COR-L47 (cell line): ENCODE measurements around the gene CEACAM20.
"Not testable (repeated sequence)": the region's sequence is repeated elsewhere in the genome, so short reads cannot be mapped to it uniquely, and the experiment has no call there.

ENCODE experiments used
- DNase-seq: peaks from one replicate; lab custom pipeline; 2025; lab: John Stamatoyannopoulos, UW

CEACAM20 gene

DNA sequence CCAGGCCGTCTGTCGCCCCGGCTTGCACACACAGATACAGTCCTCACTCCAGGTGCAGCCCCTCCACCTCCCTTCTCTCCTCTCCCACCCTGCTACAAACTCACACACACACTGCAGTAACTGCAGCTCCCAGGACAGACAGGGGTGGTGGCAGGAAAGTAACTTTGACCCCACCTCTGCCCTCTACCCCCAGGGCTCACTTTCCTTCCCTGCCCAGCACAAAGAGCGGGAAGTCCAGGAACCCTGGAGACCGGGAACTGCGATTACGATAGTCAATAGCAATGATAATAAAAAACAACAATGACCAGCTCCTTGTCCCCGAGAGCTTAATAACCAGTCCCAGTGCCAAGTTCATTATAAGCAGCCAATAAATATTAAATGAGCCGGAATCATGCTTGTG, at the start of gene CEACAM20:
Gene CEACAM20 (minus strand): TSS at position 140 of the 400 bp plus-strand sequence. CDS start 166 bp downstream, outside the sequence.
- no peak for DNase-seq

DNA sequence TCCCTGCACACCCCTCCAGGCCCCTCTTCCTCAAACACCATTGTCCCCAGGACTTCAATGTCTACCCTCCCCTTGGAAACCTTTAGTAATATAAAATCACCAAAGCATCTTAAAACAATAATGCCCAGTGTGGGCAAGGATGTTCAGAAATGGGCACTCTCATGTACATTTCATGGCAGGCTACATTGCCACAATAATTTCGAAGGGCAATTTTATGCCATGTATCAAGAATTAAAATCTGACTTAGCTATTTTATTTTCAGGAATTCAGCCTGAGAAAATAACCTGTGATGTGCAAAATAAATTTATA, 48.0 kb upstream of the CEACAM20 start:
- DNase-seq: no peak

DNA sequence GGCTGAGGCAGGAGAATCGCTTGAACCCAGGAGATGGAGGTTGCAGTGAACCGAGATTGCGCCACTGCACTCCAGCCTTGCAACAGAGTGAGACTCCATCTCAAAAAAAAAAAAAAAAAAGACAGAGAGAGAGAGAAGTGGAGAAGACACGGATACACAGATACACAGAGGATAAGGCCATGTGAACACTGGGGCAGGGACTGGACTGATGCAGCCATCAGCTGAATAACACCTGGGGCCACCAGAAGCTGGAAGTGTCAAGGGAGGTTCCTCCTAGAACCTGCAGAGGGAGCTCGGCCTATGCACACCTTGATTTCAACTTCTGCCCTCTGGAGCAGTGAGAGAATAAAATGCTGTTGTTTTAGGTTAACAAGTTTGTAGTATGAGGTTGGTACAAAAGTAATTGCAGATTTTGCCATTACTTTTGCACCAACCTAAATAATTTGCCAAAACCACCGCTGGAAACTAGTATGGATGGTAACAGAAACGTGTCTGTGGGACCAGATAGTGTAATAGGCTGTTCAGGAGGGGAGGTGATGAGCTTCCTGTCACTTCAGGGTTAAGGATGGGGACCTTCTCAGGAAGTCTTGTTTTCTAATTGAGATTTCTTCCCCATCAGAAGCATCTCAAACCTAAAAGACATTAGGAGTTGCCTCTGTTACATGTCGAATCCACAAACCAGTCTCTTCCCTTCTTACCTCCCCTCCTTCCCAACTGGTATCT, 47.5 kb upstream of the CEACAM20 start:
- peak; percentile 37 for DNase-seq

DNA sequence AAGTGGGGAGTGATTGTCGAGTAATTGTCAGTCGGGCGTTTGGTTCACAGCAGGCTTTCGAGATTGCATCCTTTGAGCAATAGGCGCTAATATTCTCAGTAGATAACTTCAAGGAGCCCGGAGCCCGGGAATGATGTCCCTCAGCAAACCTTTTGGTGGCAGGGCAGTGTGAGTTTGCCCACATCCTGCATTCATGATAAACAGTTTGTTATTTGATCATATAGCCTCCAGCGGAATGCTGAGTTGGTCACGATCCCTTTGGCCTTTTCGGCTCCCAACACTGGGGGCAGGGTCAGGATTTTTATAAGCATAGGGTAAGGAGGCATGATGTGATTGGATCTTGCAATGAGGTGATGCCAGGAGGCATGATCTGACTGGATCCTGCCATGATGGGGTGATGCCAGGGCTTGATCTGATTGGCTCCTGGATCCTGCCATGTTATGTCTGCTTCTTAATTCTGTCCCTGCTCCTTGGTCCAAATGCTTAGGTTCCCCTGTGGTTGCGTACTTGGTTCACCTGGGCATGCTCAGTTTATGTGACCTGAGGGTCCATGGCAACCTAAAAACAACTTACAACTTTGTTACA, 45.7 kb upstream of the CEACAM20 start:
- DNase-seq: no peak

DNA sequence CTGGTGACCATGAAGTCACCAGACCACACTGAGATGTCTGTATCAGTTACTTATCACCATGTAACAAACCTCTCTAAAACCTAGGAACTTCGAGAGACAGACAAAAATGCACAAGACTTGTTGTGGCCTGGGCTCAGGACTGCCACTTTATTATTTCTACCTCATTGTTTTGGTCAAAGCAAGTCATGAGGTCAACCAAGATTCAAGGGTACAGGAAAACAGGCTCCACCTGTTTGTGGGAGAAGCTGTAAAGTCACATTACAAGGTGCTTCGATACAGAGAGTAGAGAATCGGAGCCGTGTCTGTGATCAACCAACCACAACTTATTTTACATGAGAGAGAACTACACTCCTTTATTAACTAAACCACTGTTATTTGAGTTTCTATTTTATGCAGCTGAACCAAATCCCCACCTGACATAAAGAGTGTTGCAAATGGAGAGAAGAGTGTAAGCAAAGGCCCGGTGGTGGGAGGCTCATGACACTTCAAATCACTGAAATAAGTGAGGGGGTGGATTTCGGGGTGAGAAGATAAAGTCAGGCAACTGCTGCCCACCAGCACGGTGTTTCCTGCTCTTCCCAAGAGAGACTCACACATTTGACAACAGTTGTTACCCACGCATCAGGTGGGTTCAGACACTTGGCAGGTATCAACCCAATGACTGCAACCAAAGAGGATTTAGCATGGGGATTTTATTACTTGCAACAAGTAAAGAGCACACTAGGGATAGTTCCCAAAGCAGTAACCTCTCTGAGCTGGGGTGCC, 44.9 kb upstream of the CEACAM20 start:
- no peak for DNase-seq

DNA sequence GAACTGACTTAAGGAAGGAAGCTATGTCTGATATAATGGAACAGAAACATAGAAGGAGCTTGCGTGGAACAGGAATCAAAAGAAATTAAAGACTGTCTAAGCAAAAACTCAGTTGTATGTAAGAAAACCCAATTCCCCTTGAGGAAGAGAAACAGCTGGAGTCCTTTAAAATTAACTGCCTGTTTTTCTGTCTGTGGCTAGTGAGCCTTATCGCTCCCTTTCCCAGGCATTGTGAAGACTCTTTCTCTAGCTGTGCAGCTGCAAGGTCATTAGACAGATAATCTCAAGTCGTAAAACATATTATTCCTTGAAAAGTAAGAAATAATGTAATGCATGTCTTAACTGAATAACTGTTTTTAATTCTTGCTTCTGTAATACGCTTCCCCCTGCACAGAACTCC, 44.2 kb upstream of the CEACAM20 start:
- no peak for DNase-seq

DNA sequence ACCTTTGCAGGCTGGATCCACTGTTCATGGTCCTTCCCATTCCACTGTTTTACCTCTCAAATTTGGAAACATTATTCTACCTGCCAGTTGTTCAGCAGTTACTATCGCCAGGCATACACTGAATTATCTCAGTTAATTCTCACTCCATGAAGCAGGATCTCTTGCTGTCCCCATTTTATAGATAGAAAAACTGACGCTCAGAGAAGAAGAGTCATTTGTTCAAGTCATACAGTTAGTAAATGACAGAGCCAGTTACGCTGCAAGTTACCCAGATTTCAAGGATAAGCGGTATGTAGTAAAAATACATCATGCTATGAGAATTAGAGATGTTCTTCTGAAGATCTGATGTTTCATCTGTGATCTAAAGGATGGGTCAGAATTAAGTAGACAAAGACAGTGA, 43.7 kb upstream of the CEACAM20 start:
- no peak for DNase-seq

DNA sequence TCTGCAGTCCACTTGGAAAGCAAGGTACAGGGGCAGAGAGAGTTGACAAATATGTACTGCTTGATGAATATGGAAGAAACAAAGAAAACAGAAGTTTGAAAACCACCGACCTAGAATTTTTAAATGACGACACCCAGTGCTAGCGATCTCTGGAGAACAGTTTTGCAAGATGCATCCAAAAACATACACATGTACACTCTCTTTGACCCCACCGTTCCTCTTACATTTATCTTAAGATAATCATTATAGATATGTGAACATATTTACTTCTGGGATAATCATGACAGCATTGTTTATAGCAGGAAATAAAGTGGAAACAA, 43.1 kb upstream of the CEACAM20 start:
- no peak for DNase-seq

DNA sequence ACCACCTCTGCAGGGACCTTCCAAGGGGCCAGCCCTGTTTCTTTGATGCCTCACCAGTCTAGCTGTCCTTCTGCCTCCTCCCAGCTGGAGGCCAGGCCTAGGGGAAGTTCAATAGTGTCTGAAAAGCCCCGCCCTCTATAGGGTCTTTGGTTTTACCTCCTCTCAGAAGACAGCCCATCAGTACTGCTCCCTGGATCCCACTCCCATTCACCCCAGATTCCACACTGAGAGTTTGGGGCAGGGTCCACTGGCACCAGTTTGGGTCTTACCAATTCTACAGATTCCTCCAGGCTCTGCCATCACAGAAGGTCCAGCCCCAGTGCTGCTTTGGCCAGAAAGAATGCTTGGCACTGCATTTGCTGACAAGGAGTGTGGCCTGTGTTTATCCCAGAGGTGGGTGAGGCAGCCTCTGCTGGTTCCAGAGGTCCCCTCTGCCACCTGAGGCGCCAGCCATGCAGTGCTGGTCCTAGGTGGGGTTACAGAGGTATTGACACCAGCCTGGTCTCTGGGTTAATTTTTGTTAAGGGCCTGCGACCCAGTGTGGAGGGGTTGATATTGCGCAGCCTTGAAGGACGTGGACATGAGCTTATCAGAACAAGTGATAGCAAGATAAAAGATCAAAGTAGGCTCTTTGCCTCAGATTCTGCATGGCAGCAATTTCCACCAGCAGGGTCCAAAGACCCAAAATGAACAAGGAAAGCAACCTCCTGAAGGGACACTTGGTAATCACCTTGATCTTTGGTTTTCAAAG, 42.5 kb upstream of the CEACAM20 start:
- no peak for DNase-seq

DNA sequence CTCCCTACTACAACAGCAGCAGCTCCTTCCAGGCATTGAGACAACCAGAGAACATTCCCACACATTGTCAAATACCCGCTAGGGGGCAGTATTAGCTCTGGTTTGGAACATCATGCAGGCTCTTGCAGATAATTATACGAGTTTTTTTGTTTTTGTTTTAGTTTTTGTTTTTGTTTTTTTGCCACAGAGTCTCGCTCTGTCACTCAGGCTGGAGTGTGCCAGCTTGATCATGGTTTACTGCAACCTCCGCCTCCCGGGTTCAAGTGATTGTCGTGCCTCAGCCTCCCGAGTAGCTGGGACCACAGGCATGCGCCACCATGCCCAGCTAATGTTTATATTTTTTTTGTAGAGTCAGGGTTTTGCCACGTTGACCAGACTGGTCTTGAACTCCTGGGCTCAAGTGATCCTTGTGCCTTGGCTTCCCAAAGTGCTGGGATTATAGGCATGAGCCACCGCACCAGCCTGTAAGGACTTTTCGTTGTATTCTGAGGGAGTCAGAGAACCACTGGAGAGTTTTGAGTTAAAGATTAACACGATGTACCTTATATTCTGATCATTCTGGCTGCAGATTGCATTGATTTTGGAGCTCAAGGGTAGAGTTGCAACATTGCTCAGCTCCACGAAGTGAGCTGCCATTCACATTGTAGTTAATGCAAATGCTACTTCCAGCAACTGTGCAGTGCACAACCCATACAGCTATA, 41.7 kb upstream of the CEACAM20 start:
- peak; percentile 59 for DNase-seq

DNA sequence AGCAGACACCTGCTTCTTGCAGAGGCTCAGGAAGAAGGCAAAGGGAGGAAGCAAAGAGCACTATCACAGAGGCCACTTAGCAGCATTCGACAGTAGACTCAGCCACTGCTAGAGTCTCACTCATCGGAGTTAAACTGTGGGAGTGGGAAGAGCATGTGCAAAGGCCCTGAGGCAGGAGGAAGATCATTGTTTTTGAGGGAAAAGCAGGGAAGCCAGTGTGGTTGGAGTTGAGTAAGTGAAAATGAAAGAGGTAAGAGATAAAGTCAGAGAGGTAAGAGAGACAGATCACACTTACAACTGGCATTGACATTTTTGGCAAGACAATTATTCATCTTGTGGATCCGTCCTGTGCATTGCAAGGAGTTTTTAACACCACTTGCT, 41.1 kb upstream of the CEACAM20 start:
- no peak for DNase-seq

DNA sequence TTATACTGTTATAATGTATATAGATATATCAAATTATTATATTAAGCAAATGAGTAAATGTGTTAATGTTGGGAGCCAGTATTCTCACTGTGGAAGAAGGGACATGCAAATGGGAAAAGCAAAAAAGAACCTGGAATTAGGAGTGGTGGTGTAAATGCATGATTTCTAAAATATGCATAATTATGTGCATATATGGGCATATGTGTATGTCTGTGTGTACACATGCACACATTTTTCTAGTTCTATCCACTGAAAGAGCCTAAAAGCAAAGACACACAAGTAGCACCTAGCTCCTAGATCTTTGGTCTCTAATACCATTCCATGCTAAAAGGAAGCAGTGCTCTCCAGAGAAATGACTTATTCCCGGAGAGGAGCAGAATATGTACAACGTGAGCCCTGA, 38.3 kb upstream of the CEACAM20 start:
- DNase-seq: no peak

DNA sequence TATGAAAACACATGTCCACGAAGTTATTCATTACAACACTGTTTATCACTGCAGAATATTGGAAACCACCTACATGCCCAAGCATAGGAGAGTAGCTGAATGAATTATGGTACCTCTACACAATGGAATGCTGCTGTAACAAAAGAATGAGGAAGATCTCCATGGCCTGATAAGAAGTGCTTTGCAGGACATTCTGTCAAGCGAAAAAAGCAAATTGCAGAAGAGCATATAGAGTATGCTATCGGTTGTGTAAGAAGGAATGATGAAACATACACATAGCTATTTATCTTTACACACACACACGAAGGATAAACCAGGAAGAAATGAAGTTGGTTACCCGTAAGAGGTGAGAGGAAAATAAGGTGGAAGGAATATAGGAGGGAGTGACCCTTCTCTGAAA, 37.5 kb upstream of the CEACAM20 start:
- no peak for DNase-seq

DNA sequence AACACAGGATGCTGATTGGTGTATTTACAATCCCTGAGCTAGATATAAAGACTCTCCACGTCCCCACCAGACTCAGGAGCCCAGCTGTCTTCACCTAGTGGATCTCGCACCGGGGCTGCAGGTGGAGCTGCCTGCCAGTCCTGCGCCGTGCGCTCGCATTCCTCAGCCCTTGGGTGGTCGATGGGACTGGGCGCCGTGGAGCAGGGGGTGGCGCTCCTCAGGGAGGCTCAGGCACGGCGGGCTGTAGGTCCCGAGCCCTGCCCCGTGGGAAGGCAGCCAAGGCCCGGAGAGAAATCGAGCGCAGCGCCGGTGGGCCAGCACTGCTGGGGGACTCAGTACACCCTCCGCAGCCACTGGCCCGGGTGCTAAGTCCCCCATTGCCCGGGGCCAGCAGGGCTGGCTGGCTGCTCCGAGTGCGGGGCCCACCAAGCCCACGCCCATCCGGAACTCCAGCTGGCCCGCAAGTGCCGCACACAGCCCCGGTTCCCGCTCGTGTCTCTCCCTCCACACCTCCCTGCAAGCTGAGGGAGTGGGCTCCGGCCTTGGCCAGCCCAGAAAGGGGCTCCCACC, 33.7 kb upstream of the CEACAM20 start:
- DNase-seq: not testable (repeated sequence)

DNA sequence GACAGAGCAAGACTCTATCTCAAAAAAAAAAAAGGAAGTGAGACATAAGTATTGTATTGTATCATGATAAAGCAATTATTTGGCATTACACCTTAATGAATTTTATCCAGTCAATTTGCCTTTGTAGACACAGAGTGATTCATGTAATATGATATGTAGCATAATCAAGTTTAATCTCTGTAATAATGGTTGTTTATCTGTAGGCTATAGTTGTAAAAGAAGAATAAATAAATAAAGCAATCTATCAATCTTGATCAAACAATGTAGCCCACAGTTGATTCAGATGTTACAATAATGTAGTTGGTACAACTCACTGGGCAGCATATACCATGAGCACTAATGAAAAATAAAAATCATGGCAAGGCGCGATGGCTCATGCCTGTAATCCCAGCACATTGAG, 28.5 kb upstream of the CEACAM20 start:
- peak; percentile 15 for DNase-seq

DNA sequence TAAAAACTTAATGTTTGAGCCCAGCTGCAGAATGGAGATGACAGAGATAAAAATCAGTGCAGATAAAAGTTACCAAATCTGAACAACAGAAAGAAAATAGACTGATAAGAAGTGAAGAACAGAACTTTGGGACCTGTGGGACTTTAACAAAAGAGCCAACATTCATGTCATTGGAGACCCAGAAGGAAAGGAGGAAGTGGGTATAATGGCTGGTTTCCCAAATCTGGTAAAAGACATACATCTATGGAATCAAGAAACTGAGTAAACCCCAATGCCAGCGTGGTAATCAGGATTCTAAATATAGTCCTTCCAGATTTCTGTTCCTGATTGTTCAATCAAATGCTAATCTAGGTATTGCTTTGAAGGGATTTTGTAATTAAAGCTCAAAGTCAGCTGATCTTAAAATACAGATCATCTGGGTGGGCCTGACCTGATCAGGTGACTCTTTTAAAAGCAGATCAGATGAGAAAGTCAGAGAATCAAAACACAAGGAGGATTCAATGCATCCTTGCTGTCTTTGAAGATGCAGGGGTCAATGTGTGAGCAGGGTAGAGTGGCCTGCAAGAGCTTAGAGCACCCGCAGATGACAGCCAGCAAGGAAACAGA, 25.3 kb upstream of the CEACAM20 start:
- DNase-seq: no peak

DNA sequence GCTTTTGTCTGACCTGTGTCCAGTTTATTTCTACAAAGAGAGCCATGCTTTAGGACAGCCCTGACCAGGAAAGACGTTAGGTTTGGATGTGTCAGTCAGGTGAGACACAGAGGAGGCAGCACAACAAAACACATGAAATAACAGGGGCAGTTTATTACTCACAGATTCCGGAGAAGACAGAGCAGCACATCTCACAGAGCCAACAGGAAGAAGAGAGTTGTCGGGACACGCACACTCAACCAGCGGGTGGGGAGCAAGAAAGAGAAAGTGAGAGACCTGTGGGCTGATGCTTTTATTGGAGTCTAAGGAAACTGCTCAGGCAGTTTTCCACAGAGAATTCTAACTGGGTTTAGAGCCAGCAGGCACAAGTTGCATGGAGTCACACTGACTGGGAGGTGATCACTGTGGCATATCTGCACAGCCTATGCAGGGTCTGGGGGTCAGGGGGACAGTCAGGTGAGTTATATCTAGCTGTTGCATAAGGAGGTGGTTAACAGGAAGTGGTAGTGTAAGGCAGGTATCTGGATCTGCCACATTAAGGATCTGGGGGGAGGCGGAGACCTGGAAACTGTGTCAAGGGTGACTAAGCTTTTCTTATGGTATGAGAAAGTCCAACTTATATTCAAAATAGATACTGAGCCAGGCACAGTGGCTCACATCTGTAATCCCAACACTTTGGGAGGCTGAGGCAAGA, 24.1 kb upstream of the CEACAM20 start:
- DNase-seq: no peak

DNA sequence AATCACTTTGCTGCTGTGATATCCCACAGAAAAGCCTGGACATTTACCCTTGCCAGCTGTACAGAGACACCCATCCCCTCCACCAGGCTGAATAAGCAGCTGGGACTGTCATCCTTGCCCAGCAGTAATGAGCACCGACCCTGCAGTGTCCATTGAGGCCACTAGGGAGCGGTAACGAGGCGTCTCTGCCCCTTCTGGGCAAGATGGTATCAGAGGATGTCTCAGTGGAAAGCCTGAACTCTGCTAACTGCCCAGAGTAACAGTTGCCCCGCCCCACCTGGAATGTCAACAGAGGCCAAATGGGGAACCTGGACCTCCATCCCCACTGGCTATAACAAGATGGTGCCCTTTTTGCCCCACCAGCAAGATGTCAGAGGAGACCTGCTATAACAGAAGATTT, 22.8 kb upstream of the CEACAM20 start:
- DNase-seq: no peak

DNA sequence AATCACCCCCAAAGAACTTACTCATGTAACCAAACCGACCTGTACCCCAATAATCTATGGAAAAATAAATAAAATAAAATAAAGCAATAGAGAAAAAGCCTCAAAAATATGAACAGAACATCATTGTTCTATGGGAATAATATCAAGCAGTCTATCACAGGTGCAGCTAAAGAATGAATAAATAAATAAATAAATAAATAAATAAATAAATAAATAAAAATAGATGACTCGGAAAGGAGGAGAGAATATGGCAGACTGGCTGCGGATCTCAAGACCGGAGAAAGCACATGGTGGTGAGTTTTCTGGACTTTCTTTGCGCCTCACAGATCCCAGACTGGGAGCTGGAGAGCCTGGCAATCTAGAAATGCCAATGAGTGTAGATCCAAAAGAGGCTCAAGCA, 22.4 kb upstream of the CEACAM20 start:
- no peak for DNase-seq

DNA sequence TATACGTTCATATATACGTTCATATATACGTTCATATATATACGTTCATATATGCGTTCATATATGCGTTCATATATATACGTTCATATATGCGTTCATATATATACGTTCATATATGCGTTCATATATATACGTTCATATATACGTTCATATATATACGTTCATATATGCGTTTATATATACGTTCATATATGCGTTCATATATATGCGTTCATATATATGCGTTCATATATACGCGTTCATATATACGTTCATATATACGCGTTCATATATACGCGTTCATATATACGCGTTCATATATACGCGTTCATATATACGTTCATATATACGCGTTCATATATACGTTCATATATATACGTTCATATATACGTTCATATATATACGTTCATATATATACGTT, 21.5 kb upstream of the CEACAM20 start:
- DNase-seq: not testable (repeated sequence)

DNA sequence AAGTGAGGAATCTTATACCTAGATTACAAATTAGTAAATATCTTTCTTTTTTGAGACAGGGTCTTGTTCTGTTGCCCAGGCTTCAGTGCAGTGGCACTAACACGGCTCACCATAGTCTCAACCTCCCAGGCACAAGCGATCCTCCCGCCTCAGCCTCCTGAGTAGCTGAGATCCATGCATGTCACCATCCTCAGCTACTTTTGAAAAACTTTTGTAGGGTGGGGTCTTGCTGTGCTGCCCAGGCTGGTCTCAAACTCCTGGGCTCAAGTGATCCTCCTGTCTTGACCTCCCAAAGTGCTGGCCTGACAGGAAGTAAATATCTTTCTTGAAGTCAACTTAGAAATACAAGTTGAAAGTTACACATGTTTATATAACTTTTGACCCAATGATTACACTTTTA, 20.0 kb upstream of the CEACAM20 start:
- no peak for DNase-seq
